Caco-2 (cell line): ENCODE measurements around the gene SLC12A8. TPM values are rescaled to one million over a fixed set of nuclear protein-coding genes. Genes with fewer than 3 reads are reported as not detected.

Source experiments
- BruUV-seq: library from RNA; stranded (reverse); fragments of 400-500 nt; replicated peaks from 2 replicates; lab custom pipeline; 2021; lab: Mats Ljungman, UMichigan
- CTCF ChIA-PET: fragments of 300-600 bp; sonication (Branson Sonifier 250); formaldehyde crosslinking; loops from one replicate; lab custom pipeline; 2022; ENCODE audit warnings: antibody characterized with exemption; lab: Charles Lee
- POLR2A ChIA-PET: fragments of 300-600 bp; sonication (Branson Sonifier 250); formaldehyde crosslinking; loops from one replicate; lab custom pipeline; 2022; ENCODE audit warnings: antibody characterized with exemption; lab: Charles Lee
- DNase-seq, 2 experiments: peaks; one replicate each; pipeline versions ENCODE4 v3.0.0 to v3.0.0-alpha.2; 2020 to 2022
- H3K27me3 ChIP-seq: replicated peaks from 2 replicates; pipeline ENCODE4 v1.6.0; 2011; ENCODE audit warnings: low read length; ENCODE audit not compliant: control insufficient read depth, insufficient read depth
- H3K36me3 ChIP-seq: 2 replicates; pipeline ENCODE4 v1.5.1; 2011; ENCODE audit warnings: low read length; ENCODE audit not compliant: control insufficient read depth, insufficient read depth
- H3K4me1 ChIP-seq: fragments of 250-450 bp; sonication (Bioruptor Pico); 2 replicates; pipeline ENCODE4 v1.5.1; 2020; ENCODE audit warnings: mild to moderate bottlenecking
- H3K4me3 ChIP-seq: 2 replicates; pipeline ENCODE4 v1.5.1; 2011; ENCODE audit warnings: low read depth, mild to moderate bottlenecking, control low read depth, low read length
- H3K9me3 ChIP-seq: fragments of 250-450 bp; sonication (Bioruptor Pico); 2 replicates; pipeline ENCODE4 v1.5.1; 2020; ENCODE audit warnings: mild to moderate bottlenecking, moderate library complexity
- H3K27ac Mint-ChIP-seq: one replicate; pipeline ENCODE4 v1.8.0; 2022; ENCODE audit warnings: mixed read lengths; ENCODE audit not compliant: unreplicated experiment
- H3K27me3 Mint-ChIP-seq: one replicate; pipeline ENCODE4 v1.8.0; 2022; ENCODE audit warnings: mixed read lengths; ENCODE audit not compliant: insufficient read depth, unreplicated experiment
- H3K36me3 Mint-ChIP-seq: one replicate; pipeline ENCODE4 v1.8.0; 2022; ENCODE audit warnings: mild to moderate bottlenecking, mixed read lengths; ENCODE audit not compliant: insufficient read depth, unreplicated experiment
- H3K4me1 Mint-ChIP-seq: one replicate; pipeline ENCODE4 v1.8.0; 2022; ENCODE audit warnings: low read depth, mixed read lengths; ENCODE audit not compliant: unreplicated experiment
- H3K4me3 Mint-ChIP-seq: one replicate; pipeline ENCODE4 v1.8.0; 2022; ENCODE audit warnings: mild to moderate bottlenecking, moderate library complexity, mixed read lengths; ENCODE audit not compliant: unreplicated experiment
- H3K9me3 Mint-ChIP-seq: one replicate; pipeline ENCODE4 v1.8.0; 2022; ENCODE audit warnings: mixed read lengths; ENCODE audit not compliant: unreplicated experiment
- CTCF ChIP-seq, 2 experiments: fragments of 200-600 bp in 1 of 2; IDR thresholded peaks; 1 replicate in 1 of 2; 2 replicates in 1 of 2; pipeline versions ENCODE4 v1.5.1 to v1.8.0; 2011 to 2022; ENCODE audit warnings: antibody characterized with exemption in 1 of 2, control low read depth in 1 of 2, inconsistent platforms in 1 of 2, low read depth in 1 of 2, low read length in 1 of 2, mild to moderate bottlenecking in 1 of 2, moderate library complexity in 1 of 2; ENCODE audit not compliant: insufficient read depth in 1 of 2, severe bottlenecking in 1 of 2, unreplicated experiment in 1 of 2
- intact Hi-C: fragments of 100-400 bp; cut with micrococcal nuclease; formaldehyde crosslinking; loops from one replicate; pipeline ENCODE4 v1.10.0; 2022; ENCODE audit not compliant: unreplicated experiment
- total RNA-seq: library from RNA; stranded (reverse); gene quantifications from 2 replicates; pipeline ENCODE4 v1.2.3, GENCODE V29; 2022

Gene SLC12A8
- total RNA-seq, 1 experiment from 2014 or later: 23.3 TPM

DNA sequence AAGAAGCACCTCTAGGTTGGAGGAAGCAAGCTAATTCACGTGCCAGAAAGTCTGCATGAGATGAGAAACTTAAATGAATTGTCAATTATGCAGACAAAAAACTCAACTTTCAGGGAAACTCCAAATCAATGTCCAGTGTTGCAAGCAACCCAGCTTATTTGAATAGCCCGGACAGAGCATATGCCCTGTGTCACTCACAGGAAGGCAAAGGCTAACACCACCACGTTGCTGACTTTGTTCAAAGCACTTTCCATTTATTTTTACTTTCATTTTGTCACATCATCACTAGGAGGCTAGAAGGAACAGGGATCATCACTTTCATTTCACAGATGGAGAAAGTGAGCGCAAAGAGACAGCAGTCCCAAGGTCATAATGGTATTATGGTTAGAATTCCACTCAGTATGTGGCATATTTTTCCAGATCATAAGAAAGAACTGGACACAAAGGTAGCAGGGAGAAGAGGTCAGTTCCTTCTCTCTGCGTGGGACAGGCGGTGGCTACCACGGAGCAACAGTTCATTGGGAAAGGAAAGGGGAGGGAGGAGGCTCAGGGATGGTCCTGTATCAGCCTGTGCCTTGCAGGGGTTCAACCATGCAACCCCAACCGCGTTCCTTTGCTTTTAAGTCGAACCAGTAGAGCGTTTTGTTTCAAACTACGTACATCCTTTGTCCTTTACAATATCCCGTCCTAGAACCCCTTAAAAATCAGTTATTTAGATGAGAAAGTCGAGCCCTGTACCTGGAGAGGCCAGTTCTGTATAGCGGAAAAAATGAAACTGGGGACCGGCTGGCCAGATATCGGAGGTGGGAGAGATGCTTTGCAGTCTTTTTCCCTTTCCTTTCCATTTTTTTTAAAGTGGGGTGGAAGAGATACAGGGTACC is 157.9 kb downstream of the SLC12A8 start:
- ChIA-PET POLR2A (interaction anchor here (0.8 kb wide), 1 partner anchor 8 kb away, joined by 7 read pairs; no protein-coding TSS in a partner anchor), CTCF (interaction anchor here (0.7 kb wide), 1 partner anchor 21 kb away, joined by 3 read pairs; no protein-coding TSS in a partner anchor)
- H3K27ac Mint-ChIP-seq: peak overlapping the region; percentile 33
- Histone ChIP-seq H3K4me3 (peak overlapping the region; percentile 64), H3K36me3 (no peaks in the 10 kb centered on the region), H3K4me1 (peaks cover 50% of the 10 kb centered on the region), H3K27me3 (no peaks in the 10 kb centered on the region), H3K9me3 (no peaks in the 10 kb centered on the region)
- no peak for TF ChIP-seq CTCF (IDR thresholded peaks at IDR 0.05; ENCODE audit: insufficient read depth in 1 of 2, low read depth in 1 of 2, low read length in 1 of 2, severe bottlenecking in 1 of 2, unreplicated experiment in 1 of 2)
- DNase-seq: peak in 1 of 2 experiments; percentile 27
- no peaks in the 10 kb centered on the region for H3K9me3 Mint-ChIP-seq
- BruUV-seq: TSS peak; percentile 67
- H3K27me3 Mint-ChIP-seq: no peaks in the 10 kb centered on the region
- intact Hi-C loops: loop anchor here (1.0 to 2.0 kb wide), 2 partner anchors 9 to 52 kb away; no protein-coding TSS in a partner anchor
- H3K36me3 Mint-ChIP-seq: peaks cover 41% of the 10 kb centered on the region
- peak overlapping the region; percentile 84 for H3K4me3 Mint-ChIP-seq
- peaks cover 35% of the 10 kb centered on the region for H3K4me1 Mint-ChIP-seq

GRCh38 chr3:125054062-125054448 is 158.5 kb downstream of the SLC12A8 start:
- Histone ChIP-seq H3K4me3 (no peak overlapping the region; the same call in 1 of the 2 replicates), H3K27me3 (no peaks in the 10 kb centered on the region), H3K36me3 (no peaks in the 10 kb centered on the region), H3K9me3 (no peaks in the 10 kb centered on the region), H3K4me1 (peaks cover 44% of the 10 kb centered on the region)
- Mint-ChIP-seq H3K4me3 (peak overlapping the region; percentile 84), H3K36me3 (peaks cover 45% of the 10 kb centered on the region), H3K9me3 (no peaks in the 10 kb centered on the region), H3K4me1 (peaks cover 33% of the 10 kb centered on the region), H3K27ac (peak overlapping the region; percentile 33), H3K27me3 (no peaks in the 10 kb centered on the region)
- CTCF ChIA-PET: interaction anchor here (0.7 kb wide), 1 partner anchor 22 kb away, joined by 3 read pairs; no protein-coding TSS in a partner anchor
- BruUV-seq: no TSS peak
- intact Hi-C loops: loop anchor here (1.0 to 2.0 kb wide), 2 partner anchors 9 to 51 kb away; no protein-coding TSS in a partner anchor
- POLR2A ChIA-PET: interaction anchor here (0.8 kb wide), 1 partner anchor 9 kb away, joined by 7 read pairs; no protein-coding TSS in a partner anchor
- no peak for TF ChIP-seq CTCF (IDR thresholded peaks at IDR 0.05; ENCODE audit: insufficient read depth in 1 of 2, low read depth in 1 of 2, low read length in 1 of 2, severe bottlenecking in 1 of 2, unreplicated experiment in 1 of 2)
- no peak for DNase-seq

DNA sequence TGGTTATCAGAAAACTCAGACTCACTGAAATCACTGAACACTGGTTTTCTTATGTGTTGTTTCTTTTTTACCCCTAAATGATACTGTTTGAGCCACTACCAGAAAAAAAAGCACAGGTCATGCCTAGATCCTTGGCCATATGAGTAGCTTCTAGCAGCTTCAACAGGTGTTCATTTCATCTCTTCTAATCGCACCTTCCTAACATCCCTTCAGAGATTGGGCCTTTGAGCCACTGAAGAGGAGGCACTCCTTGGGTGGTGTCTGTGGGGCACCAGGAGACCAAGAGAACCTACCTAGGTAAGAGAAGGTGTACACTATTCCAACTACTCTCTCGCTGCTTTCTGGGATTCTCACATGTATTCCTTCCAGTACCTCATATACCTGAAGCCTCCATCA is 159.2 kb downstream of the SLC12A8 start:
- peak overlapping the region; percentile 84 for H3K4me3 Mint-ChIP-seq

More for the DNA sequence above, 159.2 kb downstream of the SLC12A8 start:
- no peak for TF ChIP-seq CTCF (IDR thresholded peaks at IDR 0.05; ENCODE audit: insufficient read depth in 1 of 2, low read depth in 1 of 2, low read length in 1 of 2, severe bottlenecking in 1 of 2, unreplicated experiment in 1 of 2)
- BruUV-seq: no TSS peak
- Histone ChIP-seq H3K36me3 (no peaks in the 10 kb centered on the region), H3K9me3 (no peaks in the 10 kb centered on the region), H3K27me3 (no peaks in the 10 kb centered on the region), H3K4me3 (no peak overlapping the region), H3K4me1 (peaks cover 36% of the 10 kb centered on the region)
- peaks cover 33% of the 10 kb centered on the region for H3K4me1 Mint-ChIP-seq
- H3K9me3 Mint-ChIP-seq: no peaks in the 10 kb centered on the region
- no peaks in the 10 kb centered on the region for H3K27me3 Mint-ChIP-seq
- peak overlapping the region; percentile 33 for H3K27ac Mint-ChIP-seq
- peaks cover 45% of the 10 kb centered on the region for H3K36me3 Mint-ChIP-seq
- ChIA-PET POLR2A (interaction anchor here (1.5 to 1.9 kb wide), 2 partner anchors 8 to 10 kb away, joined by 3 to 5 read pairs; no protein-coding TSS in a partner anchor), CTCF (no interaction called here)
- no peak for DNase-seq
- intact Hi-C loops: no loop called here
